Measurements from ENCODE around the gene TASOR.
"Not testable (repeated sequence)": the region's sequence is repeated elsewhere in the genome, so short reads cannot be mapped to it uniquely, and the experiment has no call there.

The TASOR gene

GRCh38 chr3:56711344-56711743 is 28.3 kb upstream of the TASOR start:
- H3K4me3 ChIP-seq (ENCODE audit: low read depth, low read length): no peak overlapping the region
- TF ChIP-seq MYC (IDR thresholded peaks at IDR 0.05; ENCODE audit: low read depth, low read length): no peak
- no peak for TF ChIP-seq CTCF (IDR thresholded peaks at IDR 0.05; ENCODE audit: low read depth, low read length)
- TF ChIP-seq MAX (IDR thresholded peaks at IDR 0.05; ENCODE audit: low read depth, low read length): no peak
- no peak for TF ChIP-seq POLR2A (IDR thresholded peaks at IDR 0.05; ENCODE audit: extremely low read depth, insufficient read length)
- no peak for DNase-seq (ENCODE audit: low read depth)

- not testable (repeated sequence) for H3K4me3 ChIP-seq (ENCODE audit: low read depth, low read length); DNase-seq (ENCODE audit: low read depth)
These were observed 24.3 kb upstream of the TASOR start for GRCh38 chr3:56707412-56707811.

GRCh38 chr3:56706629-56707028 is 23.6 kb upstream of the TASOR start:
- DNase-seq (ENCODE audit: low read depth): no peak
- no peak for TF ChIP-seq CTCF (IDR thresholded peaks at IDR 0.05; ENCODE audit: low read depth, low read length)
- TF ChIP-seq MAX (IDR thresholded peaks at IDR 0.05; ENCODE audit: low read depth, low read length): no peak
- no peak for TF ChIP-seq POLR2A (IDR thresholded peaks at IDR 0.05; ENCODE audit: extremely low read depth, insufficient read length)
- TF ChIP-seq MYC (IDR thresholded peaks at IDR 0.05; ENCODE audit: low read depth, low read length): no peak
- no peak overlapping the region for H3K4me3 ChIP-seq (ENCODE audit: low read depth, low read length)

- TF ChIP-seq CTCF (IDR thresholded peaks at IDR 0.05; ENCODE audit: low read depth, low read length): no peak
- TF ChIP-seq POLR2A (IDR thresholded peaks at IDR 0.05; ENCODE audit: extremely low read depth, insufficient read length): no peak
- no peak for TF ChIP-seq MAX (IDR thresholded peaks at IDR 0.05; ENCODE audit: low read depth, low read length)
- TF ChIP-seq MYC (IDR thresholded peaks at IDR 0.05; ENCODE audit: low read depth, low read length): no peak
- H3K4me3 ChIP-seq (ENCODE audit: low read depth, low read length): no peak overlapping the region
- DNase-seq (ENCODE audit: low read depth): no peak
These were observed 21.6 kb upstream of the TASOR start for GRCh38 chr3:56704706-56705105.

GRCh38 chr3:56702490-56703315 is 19.6 kb upstream of the TASOR start:
- H3K4me3 ChIP-seq (ENCODE audit: low read depth, low read length): no peak overlapping the region
- peak; percentile 70 for DNase-seq (ENCODE audit: low read depth)
- no peak for TF ChIP-seq MYC (IDR thresholded peaks at IDR 0.05; ENCODE audit: low read depth, low read length)
- no peak for TF ChIP-seq POLR2A (IDR thresholded peaks at IDR 0.05; ENCODE audit: extremely low read depth, insufficient read length)
- TF ChIP-seq MAX (IDR thresholded peaks at IDR 0.05; ENCODE audit: low read depth, low read length): no peak
- TF ChIP-seq CTCF (IDR thresholded peaks at IDR 0.05; ENCODE audit: low read depth, low read length): peak; percentile 69

- TF ChIP-seq MYC (IDR thresholded peaks at IDR 0.05; ENCODE audit: low read depth, low read length) (no peak), CTCF (IDR thresholded peaks at IDR 0.05; ENCODE audit: low read depth, low read length) (no peak), POLR2A (IDR thresholded peaks at IDR 0.05; ENCODE audit: extremely low read depth, insufficient read length) (no peak)
- DNase-seq (ENCODE audit: low read depth): no peak
- H3K4me3 ChIP-seq (ENCODE audit: low read depth, low read length): no peak overlapping the region
These were observed 17.1 kb upstream of the TASOR start for GRCh38 chr3:56700151-56700550.

Measured in NB4 (cell line).